ENCODE results near the gene TBCD.
"Not testable (repeated sequence)": the region's sequence is repeated elsewhere in the genome, so short reads cannot be mapped to it uniquely, and the experiment has no call there.

The TBCD gene

DNA sequence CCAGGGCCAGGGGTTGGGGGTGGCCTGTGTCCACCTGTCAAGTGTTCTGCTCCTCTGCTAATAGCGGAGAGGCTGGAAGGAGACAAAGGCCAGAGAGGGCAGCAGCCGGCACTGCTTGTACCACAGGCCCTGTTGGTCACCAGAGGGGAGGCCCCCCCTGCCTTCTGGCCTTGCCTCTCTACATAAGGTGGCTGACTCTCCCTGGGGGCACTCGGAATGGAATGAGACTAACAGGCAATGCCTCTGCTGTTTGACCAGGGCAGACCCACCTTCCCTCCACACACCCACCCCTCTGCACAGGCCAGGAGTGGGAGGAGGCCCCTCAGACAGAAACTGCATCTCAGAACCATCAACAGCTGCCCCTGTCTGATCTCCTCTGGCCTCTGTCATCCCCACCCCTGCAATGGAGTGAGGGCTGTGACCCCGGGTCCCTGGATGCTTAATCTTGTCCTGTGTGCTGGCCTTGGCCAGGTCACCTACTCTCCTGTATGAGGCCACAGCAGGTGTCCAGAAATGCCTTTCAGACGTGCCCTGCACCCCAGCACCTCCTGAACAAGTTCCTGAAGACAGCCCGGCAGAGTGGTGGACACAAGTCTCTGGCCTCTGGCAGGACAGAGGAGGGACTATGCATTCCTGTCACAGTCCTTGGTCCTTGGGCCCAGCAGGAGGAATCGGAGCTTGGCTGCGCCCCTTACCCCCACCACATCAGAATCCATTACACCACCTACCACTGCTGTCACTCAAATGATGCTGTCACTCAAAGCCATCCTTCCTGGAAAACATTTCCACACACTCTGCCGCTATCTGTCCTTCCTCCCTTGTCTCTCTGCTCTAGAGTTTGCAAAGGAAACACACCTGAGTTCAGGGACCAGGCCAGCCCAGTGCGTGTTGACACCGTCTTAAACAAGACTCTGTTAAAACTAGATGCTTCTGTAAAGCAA is 195.5 kb downstream of the TBCD start:
- in situ Hi-C loops (cut with MboI; ENCODE audit: low sequenced_read_pairs) = no loop called here

DNA sequence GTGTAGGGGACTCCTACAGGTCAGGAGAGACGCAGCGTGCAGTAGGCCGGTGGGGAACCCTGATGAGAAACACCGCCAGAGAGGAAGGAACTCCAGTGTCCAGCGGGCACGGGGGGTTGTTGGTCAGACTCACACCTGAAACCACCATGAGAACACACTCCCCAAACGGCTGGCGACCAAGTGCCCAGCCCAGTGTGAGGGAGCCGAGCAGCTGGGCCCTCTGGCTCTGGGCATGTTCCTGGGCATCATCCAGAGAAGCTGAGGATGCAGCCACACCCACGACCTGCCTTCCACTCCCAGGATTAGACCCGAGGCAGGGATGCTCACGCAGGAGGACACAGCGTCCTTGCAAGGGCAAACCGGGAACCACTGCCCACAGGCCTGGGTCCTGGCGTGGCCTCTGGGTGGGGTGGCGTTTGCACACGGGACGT is 196.2 kb downstream of the TBCD start:
- in situ Hi-C loops (cut with MboI; ENCODE audit: low sequenced_read_pairs) = no loop called here

DNA sequence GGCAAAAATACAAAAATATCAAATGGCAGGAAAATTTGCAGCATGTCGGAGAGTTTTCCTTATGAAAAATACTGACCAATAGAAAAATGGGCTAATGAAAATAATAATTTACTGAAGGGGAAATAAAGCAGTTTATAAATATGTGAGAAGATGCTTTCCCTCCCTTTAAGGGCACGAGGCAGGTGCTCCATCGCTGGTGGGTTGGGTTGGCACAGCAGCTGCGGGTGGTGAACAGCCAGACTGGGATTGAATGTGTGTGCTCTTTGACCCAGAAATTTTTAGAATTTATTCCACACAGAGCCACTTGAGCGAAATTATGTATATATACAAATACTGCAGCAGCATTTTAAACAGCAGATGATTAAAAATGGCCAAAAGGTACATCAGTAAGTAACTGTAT is 197.1 kb downstream of the TBCD start:
- in situ Hi-C loops (cut with MboI; ENCODE audit: low sequenced_read_pairs) = no loop called here

DNA sequence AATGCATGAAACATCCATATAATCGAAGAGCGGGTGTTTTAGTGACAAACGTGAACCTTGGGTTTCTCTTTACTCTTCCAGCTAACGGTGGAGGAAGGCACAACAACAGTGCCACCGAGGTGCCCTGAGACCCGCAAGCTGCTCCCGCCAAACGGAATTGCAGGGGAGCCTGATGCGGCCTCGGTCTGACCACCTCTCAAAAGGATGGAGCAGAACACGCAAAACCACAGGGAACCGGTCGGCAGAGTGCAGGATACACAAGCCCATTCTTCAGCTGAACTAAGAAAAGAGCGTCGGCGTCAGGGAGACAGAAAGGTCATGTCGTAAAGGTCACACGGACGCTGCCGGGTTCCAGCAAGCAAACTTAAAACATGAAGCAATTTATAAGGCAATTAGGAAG is 197.5 kb downstream of the TBCD start:
- in situ Hi-C loops (cut with MboI; ENCODE audit: low sequenced_read_pairs) = no loop called here

DNA sequence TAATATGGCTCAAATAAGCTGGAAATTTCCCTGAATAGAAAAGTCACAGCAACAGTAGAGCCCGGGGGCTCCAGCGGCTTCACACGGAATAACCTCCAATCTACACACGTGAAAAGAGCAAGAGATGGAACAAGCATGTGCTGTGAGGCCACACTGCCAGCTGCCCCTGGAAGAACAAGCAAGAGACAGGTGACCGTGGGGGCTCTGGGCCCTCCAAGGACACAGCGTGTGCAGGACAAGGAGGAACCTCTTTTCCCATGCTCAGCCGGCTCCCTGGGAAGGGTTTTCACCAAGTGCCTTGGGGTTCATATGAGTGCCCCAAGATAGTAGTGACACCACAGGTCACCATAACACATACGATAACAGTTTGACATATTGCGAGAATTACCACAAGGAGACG is 198.1 kb downstream of the TBCD start:
- in situ Hi-C loops (cut with MboI; ENCODE audit: low sequenced_read_pairs) = no loop called here

DNA sequence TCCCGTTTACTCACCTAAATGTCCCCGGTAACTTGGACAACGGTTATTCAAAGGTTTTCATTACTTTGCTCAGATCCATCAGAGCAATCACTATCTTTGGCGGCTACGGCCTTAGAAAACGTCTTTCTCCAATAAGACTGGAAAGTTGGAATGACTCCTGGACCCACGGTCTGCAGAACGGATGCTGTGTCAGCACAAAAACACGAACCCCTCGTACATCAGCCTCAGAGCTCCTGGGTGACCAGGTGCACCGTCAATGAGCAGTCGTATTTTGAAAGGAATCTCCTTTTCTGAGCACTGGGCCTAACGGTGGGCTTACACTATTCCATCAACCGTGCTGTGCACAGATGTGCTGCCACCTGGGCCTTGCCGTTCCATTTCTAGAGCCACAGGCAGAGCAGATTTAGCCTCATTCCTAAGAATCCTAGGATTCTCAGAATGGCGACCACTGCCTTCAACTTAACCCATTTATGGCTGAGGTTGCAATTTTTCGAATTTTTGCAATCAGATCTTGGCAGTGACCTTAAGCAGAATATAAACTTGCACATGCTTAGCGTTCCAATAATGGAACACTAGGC is 198.7 kb downstream of the TBCD start:
- in situ Hi-C loops (cut with MboI; ENCODE audit: low sequenced_read_pairs) = no loop called here

DNA sequence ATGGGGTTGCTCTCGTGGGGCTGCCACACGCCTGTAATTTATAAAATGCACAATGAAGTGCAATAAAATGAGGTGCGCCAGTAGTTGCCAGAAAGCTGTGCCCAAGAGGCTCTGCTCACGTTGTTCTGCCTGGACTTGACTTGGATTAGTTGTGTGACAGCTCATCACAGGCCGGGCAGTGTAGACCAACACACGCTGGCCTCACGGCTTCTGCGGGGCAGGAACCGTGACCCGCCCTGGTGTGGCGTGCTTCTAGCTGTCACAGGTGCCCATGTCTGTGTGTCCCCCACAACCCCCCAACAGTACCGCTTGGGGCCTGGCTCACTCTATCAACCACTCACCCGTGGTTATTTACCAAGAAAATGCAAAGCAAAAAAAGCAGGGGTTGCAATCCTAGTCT is 200.2 kb downstream of the TBCD start:
- in situ Hi-C loops (cut with MboI; ENCODE audit: low sequenced_read_pairs) = no loop called here

DNA sequence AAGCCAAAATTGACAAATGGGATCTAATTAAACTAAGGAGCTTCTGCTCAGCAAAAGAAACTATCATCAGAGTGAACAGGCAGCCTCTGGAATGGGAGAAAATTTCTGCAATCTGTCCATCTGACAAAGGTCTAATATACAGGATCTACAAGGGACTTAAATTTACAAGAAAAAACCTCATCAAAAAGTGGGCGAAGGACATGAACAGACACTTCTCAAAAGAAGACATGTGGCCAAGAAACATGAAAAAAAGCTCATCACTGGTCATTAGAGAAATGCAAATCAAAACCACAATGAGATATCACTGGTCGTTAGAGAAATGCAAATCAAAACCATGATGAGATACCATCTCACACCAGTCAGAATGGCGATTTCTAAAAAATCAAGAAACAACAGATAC is 203.2 kb downstream of the TBCD start:
- in situ Hi-C loops (cut with MboI; ENCODE audit: low sequenced_read_pairs) = not testable (repeated sequence)

DNA sequence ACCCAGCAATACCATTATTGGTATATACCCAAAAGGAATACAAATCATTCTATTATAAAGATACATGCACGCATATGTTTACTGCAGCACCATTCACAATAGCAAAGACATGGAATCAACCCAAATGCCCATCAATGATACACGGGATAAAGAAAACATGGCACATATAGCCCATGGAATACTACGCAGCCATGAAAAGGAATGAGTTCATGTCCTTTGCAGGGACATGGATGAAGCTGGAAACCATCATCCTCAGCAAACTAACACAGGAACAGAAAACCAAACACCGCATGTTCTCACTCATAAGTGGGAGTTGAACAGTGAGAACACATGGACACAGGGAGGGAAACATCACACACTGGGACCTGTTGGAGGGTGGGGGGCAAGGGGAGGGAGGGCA is 203.8 kb downstream of the TBCD start:
- in situ Hi-C loops (cut with MboI; ENCODE audit: low sequenced_read_pairs) = not testable (repeated sequence)

DNA sequence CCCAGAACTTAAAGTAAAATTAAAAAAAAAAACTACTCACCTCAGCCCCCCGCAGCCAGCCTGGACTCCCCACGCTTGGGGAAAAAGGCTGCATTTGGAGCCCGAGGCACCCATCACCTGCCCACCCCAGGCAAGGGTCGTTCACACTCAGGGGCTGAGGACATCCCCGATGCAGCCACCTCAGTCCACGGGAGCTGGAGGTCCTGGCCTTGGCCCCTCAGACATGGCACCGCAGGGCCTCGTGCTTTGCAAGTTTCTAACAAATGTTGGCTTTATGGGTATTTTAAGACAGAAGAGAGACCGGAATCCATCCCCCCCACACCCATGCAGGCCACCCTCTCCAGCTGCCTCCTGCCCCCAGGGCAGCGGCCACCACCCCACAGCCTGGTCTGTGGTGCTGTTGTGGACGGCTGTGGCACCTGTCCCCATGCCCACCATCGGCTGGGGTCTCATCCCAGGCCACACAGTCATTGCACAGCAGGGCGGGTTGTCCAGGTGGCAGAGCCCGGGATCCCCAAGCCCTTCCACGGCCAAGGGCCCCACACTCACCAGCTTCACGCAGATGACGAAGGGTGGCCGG is 204.4 kb downstream of the TBCD start:
- in situ Hi-C loops (cut with MboI; ENCODE audit: low sequenced_read_pairs) = no loop called here

DNA sequence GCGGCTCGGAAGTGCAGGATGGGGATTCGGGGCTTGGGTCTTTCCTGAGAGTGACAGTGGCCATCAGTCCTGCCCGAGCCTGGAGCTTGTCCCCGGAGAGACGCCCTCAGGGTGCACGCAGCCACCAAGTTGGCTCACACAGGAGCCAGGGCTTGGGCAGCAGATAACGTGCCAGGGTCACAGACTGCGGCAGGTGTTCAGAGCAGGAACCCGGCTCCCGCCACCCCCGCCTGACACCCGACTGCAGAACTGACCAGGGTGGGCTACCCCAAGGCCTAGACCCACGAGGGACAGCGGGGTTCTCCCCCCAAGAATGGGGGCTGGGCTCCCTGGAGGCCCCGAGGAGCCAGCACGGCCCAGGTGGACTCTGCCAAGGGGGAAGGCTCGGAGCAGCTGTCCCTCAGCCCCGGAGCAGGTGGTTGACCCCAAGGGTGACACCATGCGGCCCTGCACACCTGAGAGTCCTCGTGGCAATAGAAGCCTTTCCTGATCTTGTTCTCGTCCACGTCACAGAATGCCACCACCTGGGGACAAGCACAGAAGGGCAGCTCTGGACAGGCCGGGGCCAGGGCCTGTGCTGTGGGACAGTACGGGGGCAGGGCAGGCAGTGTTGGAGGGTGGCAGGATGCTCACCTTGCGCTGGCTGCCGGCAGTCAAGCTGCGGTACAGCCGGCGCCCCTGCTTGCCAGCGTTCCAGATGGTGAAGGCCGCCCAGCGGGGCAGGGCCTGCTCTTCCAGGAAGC is 205.0 kb downstream of the TBCD start:
- in situ Hi-C loops (cut with MboI; ENCODE audit: low sequenced_read_pairs) = no loop called here

DNA sequence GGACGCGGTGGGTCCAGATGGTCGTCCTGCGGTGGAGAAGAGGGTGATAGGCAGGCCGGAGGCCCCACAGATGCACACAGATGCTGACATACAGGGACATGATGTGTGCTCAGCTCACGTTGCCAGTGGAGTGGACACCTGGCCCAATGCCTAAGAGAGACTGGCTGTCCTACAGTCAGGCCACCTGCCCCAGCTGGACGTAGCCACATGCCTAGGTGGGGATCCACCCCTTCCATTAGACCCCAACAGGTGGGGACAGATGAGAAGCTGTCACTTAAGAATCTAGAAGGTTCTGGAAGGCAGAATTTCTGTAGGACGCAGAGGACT is 205.6 kb downstream of the TBCD start:
- in situ Hi-C loops (cut with MboI; ENCODE audit: low sequenced_read_pairs) = no loop called here

DNA sequence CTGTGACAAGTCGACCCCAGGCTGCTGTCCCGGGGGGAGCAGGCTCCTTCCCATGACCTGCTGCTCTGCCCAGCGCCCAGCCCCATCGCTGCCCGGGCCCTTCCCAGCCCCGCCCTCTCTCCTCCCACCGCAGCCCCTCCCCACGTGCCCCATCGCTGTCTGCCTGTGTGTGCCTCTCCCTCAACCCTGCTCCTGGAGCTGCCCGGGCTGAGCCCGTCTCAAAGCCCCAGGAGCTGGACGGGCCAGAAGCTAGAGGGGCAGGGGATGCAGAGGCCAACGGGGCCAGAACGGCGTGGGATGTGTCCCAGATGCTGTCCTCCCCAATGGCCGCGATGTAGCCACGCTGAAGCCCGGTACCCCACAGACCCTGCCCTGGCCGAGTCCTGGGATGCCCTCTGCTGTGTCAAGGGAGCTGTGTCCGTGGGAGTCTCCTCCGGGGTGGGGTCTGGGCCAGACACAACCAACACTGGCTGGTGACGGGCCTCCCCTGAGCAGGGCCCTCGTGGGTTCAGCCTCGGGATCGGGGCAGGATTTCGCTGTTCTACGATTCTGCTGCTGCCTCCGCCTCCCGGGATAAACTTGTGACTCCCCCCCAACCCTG is 206.2 kb downstream of the TBCD start:
- in situ Hi-C loops (cut with MboI; ENCODE audit: low sequenced_read_pairs) = no loop called here

DNA sequence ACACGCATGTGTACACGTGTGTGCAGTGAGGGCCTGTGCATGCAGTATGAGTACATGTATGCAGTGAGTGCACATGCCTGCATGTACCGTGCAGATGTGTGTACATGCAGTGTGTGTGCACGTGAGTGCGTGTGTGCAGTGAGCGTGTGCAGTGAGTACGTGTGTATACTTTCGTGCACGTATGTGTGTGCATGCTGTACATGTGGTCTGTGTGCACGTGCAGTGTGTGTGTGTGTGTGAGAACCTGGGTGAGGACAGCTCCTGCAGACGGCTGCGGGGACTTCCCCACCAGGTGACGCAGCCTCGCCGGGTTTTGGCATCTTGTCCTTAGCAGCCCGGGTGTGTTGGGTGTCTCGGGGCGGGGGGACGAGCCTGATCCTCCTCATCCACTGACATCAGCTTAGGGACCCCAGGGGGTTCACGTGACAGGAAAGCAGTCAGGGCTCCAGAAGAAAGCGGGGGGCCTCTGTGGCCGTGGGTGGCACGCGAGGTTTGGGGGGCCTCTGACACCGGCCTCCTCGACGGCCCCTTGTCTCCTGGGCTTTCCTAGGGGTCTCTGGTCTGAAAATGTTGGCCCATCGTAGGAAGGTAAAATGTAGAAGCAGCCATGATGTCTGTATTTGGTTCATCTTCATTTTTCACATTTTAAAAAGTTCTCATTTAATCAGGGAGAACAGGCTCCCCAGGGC is 207.5 kb downstream of the TBCD start:
- in situ Hi-C loops (cut with MboI; ENCODE audit: low sequenced_read_pairs) = no loop called here

DNA sequence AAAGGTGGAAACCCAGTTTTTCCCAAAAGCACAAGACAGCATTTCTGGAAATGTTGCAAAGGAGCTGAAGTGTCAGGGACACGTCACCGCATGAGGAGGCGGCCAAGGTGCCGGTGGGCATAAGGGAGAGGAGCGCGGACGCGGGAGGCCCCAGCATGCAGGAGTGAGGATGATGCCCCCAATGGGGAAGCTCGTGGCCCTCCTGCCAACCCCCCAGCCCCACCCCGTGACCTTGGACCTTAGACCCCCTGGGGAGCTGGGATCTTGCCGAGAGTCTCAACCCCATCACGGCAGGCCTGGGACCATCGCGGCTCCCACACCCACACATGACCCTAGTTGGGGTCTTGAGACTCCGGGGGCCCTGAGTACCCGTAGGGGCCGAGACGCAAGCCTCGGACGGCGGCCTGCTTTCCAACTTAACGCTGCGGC is 208.1 kb downstream of the TBCD start:
- in situ Hi-C loops (cut with MboI; ENCODE audit: low sequenced_read_pairs) = no loop called here

DNA sequence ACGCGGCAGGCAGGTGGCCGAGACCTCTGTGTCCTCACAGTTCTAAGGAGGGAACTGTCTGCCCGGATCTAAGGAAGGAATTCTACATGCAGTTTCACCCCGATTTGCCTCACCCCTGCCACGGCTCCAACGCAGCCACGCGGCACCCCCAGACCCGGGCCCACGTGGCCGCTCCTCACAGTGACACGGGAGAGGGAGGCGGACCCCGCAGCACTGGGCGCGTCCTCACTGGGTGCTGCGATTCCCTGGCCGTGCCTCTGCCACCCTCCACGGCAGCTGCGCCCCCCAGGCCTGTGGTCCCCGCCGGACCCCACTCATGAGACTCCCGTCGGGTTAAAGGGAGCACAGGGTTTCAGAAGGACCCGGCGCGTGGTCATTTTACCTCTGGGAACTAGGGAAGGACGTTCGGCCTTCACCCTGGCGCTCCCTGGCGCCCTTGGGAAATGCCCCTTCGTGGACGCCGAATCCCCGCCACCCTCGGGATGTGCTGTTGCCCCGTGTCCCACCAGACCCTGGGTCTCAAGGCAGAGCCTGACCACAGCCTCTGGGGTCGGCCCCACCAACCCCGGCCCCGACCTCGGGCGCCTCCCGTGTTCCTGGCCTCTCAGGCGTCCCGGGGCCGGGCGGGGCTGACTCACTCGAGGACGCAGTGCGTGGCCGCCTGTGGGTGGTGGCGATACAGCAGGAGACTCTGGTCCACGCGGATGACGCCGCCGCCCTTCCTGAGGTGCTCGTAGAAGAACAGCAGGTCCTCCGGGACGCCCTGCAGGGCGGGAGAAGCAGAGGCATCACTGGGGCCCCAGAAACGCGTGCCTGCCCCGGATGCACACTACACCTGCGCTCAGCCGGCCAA is 208.8 kb downstream of the TBCD start:
- in situ Hi-C loops (cut with MboI; ENCODE audit: low sequenced_read_pairs) = no loop called here

DNA sequence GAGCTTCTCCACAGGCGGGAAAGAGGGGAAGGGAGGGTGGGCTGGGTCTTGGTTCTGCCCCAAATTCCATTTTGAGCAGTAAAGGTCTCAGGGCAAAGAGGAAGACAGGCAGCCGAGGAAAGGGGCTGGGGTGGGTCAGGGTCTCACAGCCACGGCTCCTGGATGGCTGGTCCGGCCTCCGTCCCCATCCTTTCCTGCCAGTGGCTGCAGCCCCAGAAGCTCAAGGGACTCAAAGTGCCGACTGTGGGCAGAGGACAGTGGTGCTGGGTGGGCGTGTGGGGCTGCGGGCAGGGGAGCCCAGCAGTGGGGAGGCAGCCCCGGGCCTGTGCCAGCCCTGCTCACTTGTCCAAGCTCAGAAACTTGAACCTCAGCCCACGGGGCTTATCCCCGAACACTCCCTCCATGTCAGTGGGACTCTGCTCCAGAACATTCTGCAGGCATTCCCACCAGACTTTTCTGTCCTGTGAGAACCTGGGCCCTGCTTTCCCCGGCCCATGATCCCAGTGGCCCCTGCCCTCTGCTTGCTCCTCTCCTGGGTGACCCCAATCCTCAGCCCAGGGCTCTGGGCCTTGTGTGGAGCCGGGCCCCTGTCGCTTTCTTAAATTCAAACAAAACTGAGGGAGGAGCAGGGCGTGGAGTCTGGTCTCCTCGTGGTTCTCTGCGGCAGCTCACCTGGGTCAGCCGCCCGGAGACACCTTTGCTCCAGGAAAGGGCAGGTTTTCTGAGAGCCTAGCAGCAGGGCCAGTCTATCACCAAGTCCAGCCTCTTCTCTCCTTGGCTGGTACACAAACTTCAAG is 209.7 kb downstream of the TBCD start:
- in situ Hi-C loops (cut with MboI; ENCODE audit: low sequenced_read_pairs) = no loop called here

DNA sequence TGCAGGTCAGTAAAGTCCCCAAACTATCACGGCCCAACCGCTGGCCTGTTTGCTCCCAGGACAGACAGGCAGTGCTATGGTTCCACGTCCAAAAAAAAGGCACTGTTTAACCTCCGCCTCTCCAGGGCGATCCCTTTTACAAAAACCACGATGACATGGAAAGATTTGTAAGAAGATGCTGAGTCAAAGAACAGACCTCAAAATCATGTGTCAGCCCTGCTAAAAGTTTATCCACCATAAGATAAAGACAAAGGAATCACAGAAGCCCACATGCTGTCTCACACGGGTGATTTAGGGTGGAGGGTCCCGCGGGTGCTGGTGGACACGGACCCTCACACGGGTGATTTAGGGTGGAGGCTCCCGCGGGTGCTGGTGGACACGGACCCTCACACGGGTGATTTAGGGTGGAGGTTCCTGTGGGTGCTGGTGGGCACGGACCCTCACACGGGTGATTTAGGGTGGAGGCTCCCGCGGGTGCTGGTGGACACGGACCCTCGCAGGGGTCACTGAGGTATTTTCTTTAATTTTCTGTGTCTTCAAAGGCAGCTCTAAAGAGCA is 210.4 kb downstream of the TBCD start:
- in situ Hi-C loops (cut with MboI; ENCODE audit: low sequenced_read_pairs) = no loop called here

All from HL-60/S4 treated with phorbol 12-myristate 13-acetate at 8.2 ng/mL for 4 days and 3 days (cell line).